Measurements from ENCODE around the gene COPB2.

Gene COPB2

GRCh38 chr3:139326707-139327106 is 62.7 kb downstream of the COPB2 start (continued):
- no peak for TF ChIP-seq ZNF148 (tag by site-specific recombination; IDR thresholded peaks at IDR 0.05; ENCODE audit: borderline replicate concordance)
- no peak for TF ChIP-seq ZBTB48 (tag by site-specific recombination; IDR thresholded peaks at IDR 0.05)
- no peak for TF ChIP-seq ZNF266 (tag by site-specific recombination; IDR thresholded peaks at IDR 0.05; ENCODE audit: low read depth)
- TF ChIP-seq ZNF184 (tag by site-specific recombination; IDR thresholded peaks at IDR 0.05), result no peak
- no peak for TF ChIP-seq ZFP69B (tag by site-specific recombination; IDR thresholded peaks at IDR 0.05)
- TF ChIP-seq ZBTB7A (tag by site-specific recombination; IDR thresholded peaks at IDR 0.05; ENCODE audit: low read depth), result no peak
- TF ChIP-seq ZBTB10 (tag by site-specific recombination; IDR thresholded peaks at IDR 0.05), result no peak
- TF ChIP-seq ZNF571 (tag by site-specific recombination; IDR thresholded peaks at IDR 0.05), result no peak
- TF ChIP-seq ZNF707 (tag by site-specific recombination; IDR thresholded peaks at IDR 0.05), result no peak

- no peak for TF ChIP-seq TRIM28 (IDR thresholded peaks at IDR 0.05; ENCODE audit: borderline replicate concordance, low read length)
- TF ChIP-seq ZFHX2 (tag by site-specific recombination; conservative IDR thresholded peaks at IDR 0.05), result no peak
- no peak for TF ChIP-seq SP7 (tag by site-specific recombination; IDR thresholded peaks at IDR 0.05)
- no peak for TF ChIP-seq ZNF561 (tag by site-specific recombination; IDR thresholded peaks at IDR 0.05; ENCODE audit: borderline replicate concordance)
- TF ChIP-seq ZNF202 (tag by site-specific recombination; IDR thresholded peaks at IDR 0.05; ENCODE audit: borderline replicate concordance), result no peak
- no peak for TF ChIP-seq ELK4 (IDR thresholded peaks at IDR 0.05; ENCODE audit: borderline replicate concordance, low read depth, low read length)
- no peak for TF ChIP-seq ZNF157 (tag by site-specific recombination; IDR thresholded peaks at IDR 0.05)
- TF ChIP-seq ZNF639 (tag by site-specific recombination; IDR thresholded peaks at IDR 0.05), result no peak
- TF ChIP-seq ZNF433 (tag by site-specific recombination; IDR thresholded peaks at IDR 0.05; ENCODE audit: low read depth), result no peak
- no peak for TF ChIP-seq RBAK (tag by site-specific recombination; IDR thresholded peaks at IDR 0.05)
- TF ChIP-seq ZNF596 (tag by site-specific recombination; IDR thresholded peaks at IDR 0.05), result no peak
- no peak for TF ChIP-seq ZNF280C (tag by site-specific recombination; IDR thresholded peaks at IDR 0.05)
- TF ChIP-seq ZNF184 (tag by site-specific recombination; IDR thresholded peaks at IDR 0.05), result no peak
- no peak for TF ChIP-seq ZNF580 (tag by site-specific recombination; IDR thresholded peaks at IDR 0.05)
- TF ChIP-seq ZNF391 (tag by site-specific recombination; IDR thresholded peaks at IDR 0.05; ENCODE audit: borderline replicate concordance, low read depth), result no peak
- CTCF ChIA-PET, result interaction anchor here (1.2 kb wide), 1 partner anchor 214 kb away, joined by 4 read pairs; no protein-coding TSS in a partner anchor
- no peaks in the 10 kb centered on the region for H3K36me3 ChIP-seq (ENCODE audit: control insufficient read depth in 2 of 2, insufficient read depth in 1 of 2, low read length in 2 of 2)
- no peaks in the 10 kb centered on the region for H3K4me1 ChIP-seq (ENCODE audit: control insufficient read depth, insufficient read depth, low read length)
- no peaks in the 10 kb centered on the region for H3K9me3 ChIP-seq (ENCODE audit: control insufficient read depth, insufficient read depth, low read depth, low read length)
- POLR2A ChIA-PET, result no interaction called here
- no peak overlapping the region for H3K27ac ChIP-seq (ENCODE audit: extremely low read depth, low read depth, low read length)
- no peak overlapping the region for H3K4me3 ChIP-seq (ENCODE audit: low read depth, low read length)
These were observed 63.3 kb downstream of the COPB2 start for GRCh38 chr3:139326131-139326530.

Data from HEK293 (cell line).